GM12878 (cell line): ENCODE measurements around the gene DNAH17. TPM values are rescaled to one million over a fixed set of nuclear protein-coding genes. Genes with fewer than 3 reads are reported as not detected.

Source experiments
- ATAC-seq: fragments of 200-7000 bp; cut with Tn5 transposase; 3 replicates; pipeline ENCODE4 v1.9.1; 2020; ENCODE audit warnings: mild to moderate bottlenecking, moderate library complexity
- BruUV-seq: library from RNA; stranded (reverse); fragments of 400-500 nt; replicated peaks from 2 replicates; lab custom pipeline; 2021; lab: Mats Ljungman, UMichigan
- CTCF ChIA-PET: fragments of 300-600 bp; sonication (Branson Sonifier 250); formaldehyde crosslinking; extraction: SDS; loops from one replicate; lab custom pipeline; 2021; ENCODE audit warnings: inconsistent platforms; lab: Yijun Ruan, JAX
- POLR2A ChIA-PET: fragments of 350-600 bp; formaldehyde crosslinking; extraction: SDS; loops from one replicate; lab custom pipeline; 2021; ENCODE audit warnings: inconsistent platforms; lab: Charles Lee
- RAD21 ChIA-PET: fragments of 300-600 bp; sonication (Branson Sonifier 250); formaldehyde crosslinking; loops from one replicate; lab custom pipeline; 2023; ENCODE audit warnings: antibody characterized with exemption; ENCODE audit not compliant: unreplicated experiment; lab: Charles Lee
- SMC1A ChIA-PET: fragments of 300-600 bp; sonication (Branson Sonifier 250); formaldehyde crosslinking; loops from one replicate; lab custom pipeline; 2023; ENCODE audit not compliant: unreplicated experiment, uncharacterized antibody; lab: Charles Lee
- DNase-seq: peaks from one replicate; pipeline ENCODE4 v3.0.0-alpha.2; 2011; ENCODE audit warnings: low read depth, low spot score
- FAIRE-seq: peaks from 3 replicates; lab custom pipeline; 2011; peaks lifted over from hg19 to GRCh38; lab: Jason Lieb, UNC
- H2AFZ ChIP-seq: 2 replicates; pipeline ENCODE4 v1.6.0; 2011; ENCODE audit warnings: low read depth, low read length, control low read depth; ENCODE audit not compliant: control insufficient read depth
- H3K27ac ChIP-seq: 2 replicates; pipeline ENCODE4 v1.5.1; 2011; ENCODE audit warnings: control low read depth; ENCODE audit not compliant: control insufficient read depth, insufficient read depth
- H3K27me3 ChIP-seq, 2 experiments: replicated peaks in 1 of 2; 2 replicates each; pipeline versions ENCODE4 v1.6.0 to v1.6.1; 2011; ENCODE audit warnings: low read length in 1 of 2; ENCODE audit not compliant: control insufficient read depth in 2 of 2, insufficient read depth in 2 of 2
- H3K36me3 ChIP-seq, 2 experiments: 2 replicates each; pipeline ENCODE4 v1.5.1; 2011; ENCODE audit warnings: low read length in 1 of 2; ENCODE audit not compliant: control insufficient read depth in 2 of 2, insufficient read depth in 2 of 2
- H3K4me1 ChIP-seq: 2 replicates; pipeline ENCODE4 v1.6.1; 2011; ENCODE audit warnings: mild to moderate bottlenecking, low read length, moderate library complexity, mixed read lengths; ENCODE audit not compliant: control insufficient read depth, insufficient read depth
- H3K4me2 ChIP-seq: 2 replicates; pipeline ENCODE4 v1.6.0; 2011; ENCODE audit warnings: control low read depth; ENCODE audit not compliant: control insufficient read depth, insufficient read depth
- H3K4me3 ChIP-seq: fragments of 200-600 bp; sonication (generic); 2 replicates; pipeline ENCODE4 v1.5.1; 2016
- H3K79me2 ChIP-seq: 2 replicates; pipeline ENCODE4 v1.6.0; 2011; ENCODE audit warnings: low read length; ENCODE audit not compliant: control insufficient read depth, insufficient read depth
- H3K9ac ChIP-seq: 2 replicates; pipeline ENCODE4 v1.8.0; 2011; ENCODE audit warnings: low read length, control low read depth, mixed read lengths; ENCODE audit not compliant: control insufficient read depth, insufficient read depth
- H3K9me3 ChIP-seq: replicated peaks from 3 replicates; pipeline ENCODE4 v1.5.1; 2011; ENCODE audit warnings: mild to moderate bottlenecking, low read length; ENCODE audit not compliant: control insufficient read depth, insufficient read depth
- H4K20me1 ChIP-seq: 2 replicates; pipeline ENCODE4 v1.6.0; 2011; ENCODE audit not compliant: control insufficient read depth, insufficient read depth
- BACH1 ChIP-seq: fragments of 450-650 bp; IDR thresholded peaks from 2 replicates; pipeline ENCODE4 v1.6.1; 2017; ENCODE audit warnings: mild to moderate bottlenecking, borderline replicate concordance
- EP300 ChIP-seq, 2 experiments: fragments of 150-350 bp in 1 of 2; IDR thresholded peaks; 2 replicates each; pipeline ENCODE4 v1.6.1; 2011 to 2012; ENCODE audit warnings: low read depth in 2 of 2, low read length in 2 of 2, borderline replicate concordance in 1 of 2, improper control_type of control experiment in 1 of 2, inconsistent platforms in 1 of 2; ENCODE audit not compliant: control insufficient read depth in 1 of 2
- ETV6 ChIP-seq, 2 experiments: fragments of 450-650 bp in 1 of 2; IDR thresholded peaks in 1 of 2; conservative IDR thresholded peaks in 1 of 2; 2 replicates each; pipeline ENCODE4 v1.6.1; 2014; ENCODE audit warnings: antibody characterized with exemption in 1 of 2, borderline replicate concordance in 1 of 2, low read depth in 1 of 2, mild to moderate bottlenecking in 1 of 2, moderate library complexity in 1 of 2
- GABPA ChIP-seq: IDR thresholded peaks from 2 replicates; pipeline ENCODE4 v1.6.1; 2014; ENCODE audit warnings: antibody characterized with exemption, low read depth, mild to moderate bottlenecking, inconsistent platforms
- HDAC6 ChIP-seq: fragments of 200-600 bp; sonication (generic); IDR thresholded peaks from one replicate; pipeline ENCODE4 v1.8.0; 2017; ENCODE audit warnings: antibody characterized with exemption; ENCODE audit not compliant: unreplicated experiment
- IKZF1 ChIP-seq: fragments of 450-650 bp; conservative IDR thresholded peaks from 2 replicates; pipeline ENCODE4 v1.6.1; 2017; ENCODE audit warnings: antibody characterized with exemption, mild to moderate bottlenecking
- NFYA ChIP-seq: IDR thresholded peaks from 2 replicates; pipeline ENCODE4 v1.6.1; 2011; ENCODE audit warnings: low read depth, mild to moderate bottlenecking, low read length, improper control_type of control experiment, borderline replicate concordance
- RAD51 ChIP-seq: fragments of 450-650 bp; IDR thresholded peaks from 2 replicates; pipeline ENCODE4 v1.6.1; 2016; ENCODE audit warnings: moderate library complexity, mild to moderate bottlenecking, inconsistent platforms
- STAT1 ChIP-seq: fragments of 450-650 bp; conservative IDR thresholded peaks from 2 replicates; pipeline ENCODE4 v1.6.1; 2014; ENCODE audit warnings: antibody characterized with exemption, mild to moderate bottlenecking
- TAF1 ChIP-seq: IDR thresholded peaks from 2 replicates; pipeline ENCODE4 v1.6.1; 2011; ENCODE audit warnings: mild to moderate bottlenecking, low read depth, low read length, borderline replicate concordance
- TARDBP ChIP-seq: IDR thresholded peaks from 2 replicates; pipeline ENCODE4 v1.6.1; 2016; ENCODE audit warnings: borderline replicate concordance
- USF2 ChIP-seq: IDR thresholded peaks from 2 replicates; pipeline ENCODE4 v1.6.1; 2011; ENCODE audit warnings: low read depth, low read length, improper control_type of control experiment, borderline replicate concordance
- WGBS: methylation state at CpG from one replicate; pipeline ENCODE4 v1.1.6; 2016; ENCODE audit warnings: low lambda C conversion rate; ENCODE audit not compliant: insufficient replicate concordance, insufficient coverage; ENCODE audit errors: missing lambda C conversion rate; 5-methylcytosine and 5-hydroxymethylcytosine counted together
- in situ Hi-C: fragments of 300-500 bp; cut with MboI; formaldehyde crosslinking; loops from 9 replicates; pipeline ENCODE4 v1.14.3; 2018; ENCODE audit warnings: mixed read lengths
- intact Hi-C: fragments of 100-400 bp; cut with micrococcal nuclease; formaldehyde crosslinking; loops from one replicate; pipeline ENCODE4 v1.14.2; 2022; ENCODE audit not compliant: unreplicated experiment
- polyA plus RNA-seq, 11 experiments: library from polyadenylated mRNA; depleted of rRNA in 4 of 11; unstranded in 6 of 11; stranded (reverse) in 5 of 11; fragments of >200 nt; fragmentation: Nextera tagmentation in 4 of 11; fragmentation: Illumina TruSeq in 1 of 11; extraction: Ambion mirVana in 4 of 11; extraction: Trizol in 1 of 11; gene quantifications; 1 replicate in 1 of 11; 2 replicates in 10 of 11; pipeline versions ENCODE4 v1.2.1 to v1.2.3, GENCODE V29; 2011 to 2016; ENCODE audit warnings: inconsistent platforms in 2 of 11, missing spikeins in 2 of 11, low read depth in 1 of 11
- total RNA-seq, 4 experiments: library from RNA; depleted of rRNA in 3 of 4; stranded (reverse); fragments of >200 nt in 3 of 4; fragmentation: Illumina TruSeq in 1 of 4; extraction: Trizol in 1 of 4; gene quantifications; 2 replicates each; pipeline versions ENCODE4 v1.2.1 to v1.2.3, GENCODE V29; 2013 to 2021
- TF ChIP-seq, protein P1 (sequence below): fragments of 150-350 bp; IDR thresholded peaks from 2 replicates; pipeline ENCODE4 v1.6.1; 2014; ENCODE audit warnings: mild to moderate bottlenecking, low read depth, low read length

DNAH17 gene
- total and polyA plus RNA-seq, 10 of the 15 experiments (the other 5 are each of a cell fraction or from before 2014, with no cell fraction given): 0.16 to 2.9 (median 0.56) TPM

GRCh38 chr17:78616946-78617345 lies 39.8 kb upstream of the DNAH17 start (continued):
- TF ChIP-seq RAD51 (no peak), HDAC6 (no peak), TARDBP (no peak), ETV6 (conservative IDR thresholded peaks at IDR 0.05 in 1 of 2, IDR thresholded peaks at IDR 0.05 in 1 of 2; ENCODE audit: borderline replicate concordance in 1 of 2, low read depth in 1 of 2) (no peak)
- TF ChIP-seq, all 136 proteins: peak for 0

GRCh38 chr17:78615631-78616030 lies 38.4 kb upstream of the DNAH17 start:
- 74% methylated on average over 13 of the region's 13 CpGs for WGBS

More at GRCh38 chr17:78615631-78616030, 38.4 kb upstream of the DNAH17 start:
- no peaks in the 10 kb centered on the region for H3K36me3 ChIP-seq
- no peak overlapping the region for H3K9ac ChIP-seq
- RAD21 ChIA-PET: no interaction called here
- no peak overlapping the region for H3K4me2 ChIP-seq
- no peak for ATAC-seq
- H3K4me1 ChIP-seq: no peaks in the 10 kb centered on the region
- H3K27ac ChIP-seq: no peak overlapping the region
- peaks cover 2% of the 10 kb centered on the region; the same call in 2 of the 3 replicates for H3K9me3 ChIP-seq
- H3K4me3 ChIP-seq: no peak overlapping the region
- intact Hi-C loops: no loop called here
- BruUV-seq: no TSS peak
- FAIRE-seq: no peak
- DNase-seq: no peak
- no peaks in the 10 kb centered on the region for H4K20me1 ChIP-seq
- in situ Hi-C loops: no loop called here
- POLR2A ChIA-PET: no interaction called here
- no peaks in the 10 kb centered on the region; a peak in 1 of 4 replicates for H3K27me3 ChIP-seq
- CTCF ChIA-PET: no interaction called here
- TF ChIP-seq IKZF1: no peak
- no peak for TF ChIP-seq NFYA
- TF ChIP-seq USF2: no peak
- no peak for TF ChIP-seq EP300 (IDR thresholded peaks at IDR 0.05; ENCODE audit: borderline replicate concordance in 1 of 2, control insufficient read depth in 1 of 2, low read depth in 2 of 2, low read length in 2 of 2)
- no peak for TF ChIP-seq BACH1
- TF ChIP-seq GABPA: no peak
- TF ChIP-seq TAF1: no peak
- TF ChIP-seq, protein P1, sequence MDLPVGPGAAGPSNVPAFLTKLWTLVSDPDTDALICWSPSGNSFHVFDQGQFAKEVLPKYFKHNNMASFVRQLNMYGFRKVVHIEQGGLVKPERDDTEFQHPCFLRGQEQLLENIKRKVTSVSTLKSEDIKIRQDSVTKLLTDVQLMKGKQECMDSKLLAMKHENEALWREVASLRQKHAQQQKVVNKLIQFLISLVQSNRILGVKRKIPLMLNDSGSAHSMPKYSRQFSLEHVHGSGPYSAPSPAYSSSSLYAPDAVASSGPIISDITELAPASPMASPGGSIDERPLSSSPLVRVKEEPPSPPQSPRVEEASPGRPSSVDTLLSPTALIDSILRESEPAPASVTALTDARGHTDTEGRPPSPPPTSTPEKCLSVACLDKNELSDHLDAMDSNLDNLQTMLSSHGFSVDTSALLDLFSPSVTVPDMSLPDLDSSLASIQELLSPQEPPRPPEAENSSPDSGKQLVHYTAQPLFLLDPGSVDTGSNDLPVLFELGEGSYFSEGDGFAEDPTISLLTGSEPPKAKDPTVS: no peak
- TF ChIP-seq STAT1: no peak
- SMC1A ChIA-PET: no interaction called here
- no peaks in the 10 kb centered on the region for H3K79me2 ChIP-seq
- H2AFZ ChIP-seq: no peak overlapping the region
